SIG-M5 (cell line): ENCODE data around the gene ARPC5.
"Not testable (repeated sequence)": the region's sequence is repeated elsewhere in the genome, so short reads cannot be mapped to it uniquely, and the experiment has no call there.

Source experiments
- DNase-seq: peaks from one replicate; lab custom pipeline; 2025; lab: John Stamatoyannopoulos, UW

The ARPC5 gene

GRCh38 chr1:183646776-183647175 is 11.2 kb upstream of the ARPC5 start:
- DNase-seq = no peak

DNA sequence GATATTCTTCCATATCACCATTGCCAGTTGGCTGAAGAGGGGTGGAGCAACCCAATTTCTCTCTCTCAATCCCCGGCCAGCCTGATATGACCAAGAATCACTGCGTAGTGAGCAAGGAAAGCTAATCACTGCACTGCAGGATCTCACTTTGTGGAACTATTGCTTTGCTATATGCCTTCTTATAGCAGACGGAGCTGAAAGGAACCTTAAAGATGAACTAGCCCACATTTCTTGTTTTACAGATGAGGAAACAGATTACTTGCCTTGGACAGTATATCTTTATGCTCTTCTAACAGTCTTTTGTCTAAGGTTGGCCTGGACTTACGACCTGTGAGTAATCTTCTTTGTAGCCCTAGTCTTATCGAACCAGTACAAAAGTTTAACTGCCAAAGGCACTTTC is 9.9 kb upstream of the ARPC5 start:
- DNase-seq = no peak

GRCh38 chr1:183642166-183642565 is 6.6 kb upstream of the ARPC5 start:
- DNase-seq = no peak

- no peak for DNase-seq
Measured at GRCh38 chr1:183640193-183640592, 4.6 kb upstream of the ARPC5 start.

DNA sequence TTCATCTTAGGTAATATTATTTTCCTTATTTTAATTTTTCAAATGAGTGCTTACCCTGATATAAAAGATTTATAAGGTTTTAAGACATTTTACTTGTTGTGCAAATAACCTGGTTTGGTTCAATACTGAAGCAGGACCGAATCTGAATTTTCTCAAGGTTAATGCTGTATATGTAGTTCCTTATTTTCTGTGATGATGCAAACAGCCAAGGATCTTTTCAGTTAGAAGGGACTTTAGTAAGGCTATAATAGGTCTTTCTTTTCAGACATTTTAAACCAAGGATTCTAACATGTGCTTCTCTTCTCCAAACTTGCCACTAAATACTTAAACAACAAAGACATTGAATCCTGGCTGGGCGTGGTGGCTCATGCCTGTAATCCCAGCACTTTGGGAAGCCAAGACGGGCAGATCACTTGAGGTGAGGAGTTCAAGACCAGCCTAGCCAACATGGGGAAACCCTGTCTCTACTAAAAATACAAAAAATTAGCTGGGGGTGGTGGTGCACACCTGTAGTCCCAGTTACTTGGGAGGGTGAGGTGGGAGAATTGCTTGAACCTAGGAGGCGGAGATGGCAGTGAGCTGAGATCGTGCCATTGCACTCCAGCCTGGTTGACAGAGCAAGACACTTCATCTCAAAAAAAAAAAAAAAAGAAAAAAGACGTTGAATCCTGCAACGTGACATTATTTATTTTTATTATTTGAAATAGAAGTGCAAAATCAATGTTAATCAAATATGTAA is 3.2 kb upstream of the ARPC5 start:
- no peak for DNase-seq

GRCh38 chr1:183636783-183637182 is 1.2 kb upstream of the ARPC5 start:
- no peak for DNase-seq

DNA sequence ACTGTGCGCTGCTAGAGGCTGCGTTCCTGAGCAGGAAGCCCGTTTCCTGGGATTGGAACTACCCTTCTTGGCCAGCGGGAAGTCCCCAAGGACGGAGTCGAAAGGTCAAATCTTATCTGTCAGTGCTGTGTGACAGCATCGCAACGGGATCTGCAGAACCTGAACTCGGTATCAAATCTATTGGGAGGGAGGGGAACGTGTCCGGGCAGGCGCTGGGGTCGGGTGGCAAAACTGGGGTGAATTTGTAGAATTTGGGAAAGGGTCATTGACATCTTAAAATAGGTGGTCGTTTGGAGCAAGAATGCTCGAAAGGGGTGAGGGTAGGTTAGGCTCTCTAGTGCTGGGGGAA is 725 bp upstream of the ARPC5 start:
- no peak for DNase-seq

GRCh38 chr1:183635099-183635605 is 431 bp downstream of the ARPC5 start:
- DNase-seq = no peak

GRCh38 chr1:183634429-183635065 is 1.0 kb downstream of the ARPC5 start:
- no peak for DNase-seq

DNA sequence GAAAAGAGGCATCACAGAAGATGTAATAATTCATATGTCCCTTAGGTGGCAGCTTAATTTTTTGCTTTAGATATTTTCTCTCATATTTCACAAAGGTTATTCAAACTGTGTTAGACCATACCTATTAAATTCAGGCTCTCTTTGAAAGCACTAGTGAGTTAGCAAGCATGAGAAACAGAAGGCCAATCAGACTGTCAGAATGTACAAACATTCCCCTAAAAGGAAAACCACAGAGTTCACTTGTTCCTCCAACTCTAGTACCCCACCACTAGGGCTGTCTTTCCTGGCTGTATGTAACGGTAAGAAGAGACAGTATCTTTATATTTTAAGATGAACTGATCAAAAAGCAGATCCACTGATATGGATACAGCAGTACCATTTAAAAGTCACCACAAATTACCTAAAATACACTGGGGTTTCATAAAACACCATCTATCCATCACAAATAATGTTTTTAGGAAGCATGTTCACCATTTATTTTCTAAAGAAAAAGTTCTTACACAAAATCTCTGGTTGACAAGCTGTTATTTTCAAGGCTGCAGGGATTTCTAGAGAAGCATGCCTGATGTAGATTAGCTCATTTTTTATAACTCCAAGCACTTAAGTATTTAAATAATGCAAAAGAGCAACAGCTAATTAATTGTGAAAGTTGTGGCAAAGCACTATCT is 1.8 kb downstream of the ARPC5 start:
- DNase-seq = peak; percentile 69

DNA sequence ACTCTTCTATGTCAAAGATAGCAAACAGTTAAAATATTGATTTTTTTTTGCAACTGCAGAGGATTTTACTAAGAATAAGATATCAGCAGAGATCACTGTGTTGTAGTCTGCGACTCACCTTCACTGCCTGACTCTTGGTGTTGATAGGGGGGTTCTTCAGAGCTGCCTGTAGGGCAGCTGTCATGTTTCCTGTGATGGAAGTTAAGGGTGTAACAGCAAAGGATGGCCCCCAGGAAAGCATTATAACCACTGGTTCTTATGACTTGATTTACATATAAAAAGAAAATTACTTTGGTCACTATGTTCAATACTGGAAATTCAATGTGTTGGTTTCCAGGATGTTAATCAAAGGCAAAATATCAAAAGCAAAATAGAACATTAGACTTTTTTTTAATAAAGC is 2.6 kb downstream of the ARPC5 start:
- DNase-seq = no peak

DNA sequence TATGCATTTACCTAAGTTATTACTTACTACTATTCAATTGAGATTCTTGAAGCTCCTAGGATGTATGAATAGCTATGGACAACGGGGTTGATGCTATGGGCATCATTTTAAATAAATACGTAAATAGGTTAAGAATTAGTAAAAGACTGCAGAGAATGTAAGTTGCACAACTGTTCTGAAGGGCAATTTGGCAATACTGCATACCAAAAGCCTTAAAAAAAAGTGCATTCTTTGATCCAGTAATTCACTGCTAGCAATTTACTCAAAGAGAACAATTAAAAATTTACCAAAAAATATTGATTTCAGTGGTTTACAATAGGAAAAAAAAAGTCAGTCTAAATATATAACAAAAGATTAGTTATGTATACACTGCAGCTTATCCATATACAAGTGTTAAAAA is 3.5 kb downstream of the ARPC5 start:
- DNase-seq = no peak

- no peak for DNase-seq
Measured at GRCh38 chr1:183630748-183631147, 4.8 kb downstream of the ARPC5 start.

DNA sequence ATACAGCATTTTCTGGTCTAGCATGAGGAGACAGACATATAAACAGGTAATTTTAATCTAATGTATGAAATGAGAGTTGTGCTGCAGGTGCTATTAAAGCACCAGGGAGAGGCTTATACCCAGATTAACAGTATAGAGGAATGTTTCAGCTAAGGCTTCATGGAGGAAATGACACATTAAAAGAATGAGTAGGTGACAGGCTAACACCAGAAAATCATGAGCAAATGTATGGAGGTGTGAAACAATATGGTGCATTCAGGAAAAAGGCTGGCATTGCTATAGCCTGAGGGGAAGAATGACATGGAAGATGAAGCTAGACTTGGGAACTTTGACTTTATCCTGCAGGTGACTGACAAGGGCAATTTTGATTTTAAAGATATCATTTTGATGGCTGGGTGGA is 7.0 kb downstream of the ARPC5 start:
- no peak for DNase-seq

DNA sequence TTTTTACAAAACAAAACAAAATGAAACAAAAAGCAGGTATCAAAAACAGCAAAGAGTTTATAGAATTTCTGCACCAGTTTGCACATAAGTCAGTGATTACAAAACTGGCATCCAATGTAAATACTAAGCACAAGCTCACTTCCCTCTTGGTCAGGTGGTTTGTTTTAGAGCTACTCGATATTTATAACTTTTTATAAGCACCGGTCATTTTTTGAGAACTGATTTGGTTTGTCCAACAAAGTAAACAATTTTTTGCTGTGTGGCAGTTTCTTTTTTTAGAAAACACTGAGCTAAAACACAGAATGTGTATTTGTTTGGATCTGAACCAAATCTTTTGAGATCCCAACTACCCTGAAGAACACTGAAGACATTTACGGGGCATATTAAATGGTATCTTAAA is 9.3 kb downstream of the ARPC5 start:
- DNase-seq = not testable (repeated sequence)

DNA sequence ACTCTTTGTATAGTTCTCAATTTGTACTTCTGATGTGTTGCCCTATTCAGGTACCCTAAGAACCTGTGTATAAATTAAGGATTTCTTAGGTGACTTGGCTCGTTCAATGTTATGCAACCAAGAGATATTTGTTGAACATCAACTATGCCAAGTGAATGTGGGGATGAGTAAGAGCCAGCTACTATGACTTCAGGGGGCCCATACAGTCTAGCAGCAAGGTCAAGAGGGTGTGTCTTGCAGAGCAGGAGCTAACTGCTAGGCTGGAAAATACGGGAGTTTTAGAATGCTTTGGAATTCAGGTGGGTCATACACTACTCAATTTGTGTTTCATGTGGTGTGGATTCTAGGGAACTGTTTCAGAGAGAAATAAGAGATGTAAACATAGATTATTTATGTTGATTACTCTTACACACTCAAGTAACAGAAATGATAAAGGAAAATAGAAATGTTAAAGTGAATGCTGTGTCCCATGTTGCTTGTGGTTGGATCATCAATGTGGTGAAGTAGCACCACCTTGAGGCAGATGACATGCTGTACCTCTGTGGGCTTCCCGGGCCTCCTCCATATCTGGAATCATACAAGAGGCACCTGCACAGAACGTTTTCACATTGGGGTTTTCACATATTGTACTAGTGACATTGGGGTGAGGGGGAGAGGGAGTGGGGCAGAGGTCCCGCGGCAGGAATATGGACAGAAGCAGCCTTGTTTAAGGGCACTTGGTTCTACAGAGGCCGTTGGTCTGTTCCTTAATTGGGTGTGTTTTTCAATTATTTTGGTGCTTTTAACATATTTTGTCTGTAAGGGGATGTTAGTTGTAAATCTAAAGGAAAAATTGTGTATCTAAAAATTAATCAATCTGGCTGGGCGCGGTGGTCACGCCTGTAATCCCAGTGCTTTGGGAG is 12.4 kb downstream of the ARPC5 start:
- no peak for DNase-seq

- no peak for DNase-seq
Measured at GRCh38 chr1:183622013-183622412, 13.6 kb downstream of the ARPC5 start.

GRCh38 chr1:183620311-183620710 is 15.3 kb downstream of the ARPC5 start:
- DNase-seq = no peak

DNA sequence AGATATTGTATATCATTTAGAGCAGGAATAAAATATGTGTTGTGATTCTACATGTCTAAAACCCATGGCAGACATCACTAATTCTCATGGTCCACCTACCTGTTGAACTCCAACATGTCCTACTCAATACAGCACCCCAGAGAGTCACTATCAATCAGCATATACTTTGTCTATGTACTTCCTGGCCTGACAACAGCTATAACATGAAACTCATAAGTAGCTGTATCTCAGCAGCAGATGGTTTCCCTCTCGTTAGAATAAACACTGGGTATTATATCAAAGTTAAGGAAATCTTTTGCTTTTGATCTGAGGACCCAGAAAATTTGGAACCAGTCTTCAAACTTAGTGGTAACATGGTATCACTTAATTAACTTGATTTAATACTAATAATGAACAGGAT is 15.8 kb downstream of the ARPC5 start:
- DNase-seq = no peak

GRCh38 chr1:183618202-183618601 is 17.4 kb downstream of the ARPC5 start:
- DNase-seq = not testable (repeated sequence)

DNA sequence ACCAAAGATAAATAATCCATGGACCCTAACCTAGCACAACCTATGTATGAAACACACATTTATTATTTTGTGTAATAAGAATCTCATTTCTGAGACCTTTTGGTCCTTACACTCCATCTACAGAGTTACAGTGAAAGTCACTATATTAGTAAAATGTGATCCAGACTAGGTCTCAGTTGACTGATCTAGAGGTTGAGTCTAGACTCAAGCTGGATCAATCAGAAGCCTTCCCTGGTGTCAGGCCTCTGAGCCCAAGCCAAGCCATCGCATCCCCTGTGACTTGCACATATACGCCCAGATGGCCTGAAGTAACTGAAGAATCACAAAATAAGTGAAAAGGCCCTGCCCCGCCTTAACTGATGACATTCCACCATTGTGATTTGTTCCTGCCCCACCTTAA is 22.6 kb downstream of the ARPC5 start:
- not testable (repeated sequence) for DNase-seq

GRCh38 chr1:183612407-183612806 is 23.2 kb downstream of the ARPC5 start:
- DNase-seq = no peak
